OCI-LY3 (cell line): ENCODE results near the gene ZMIZ1.

ENCODE experiments used
- H2AFZ ChIP-seq: fragments of 200-600, 300-600 bp; shearing (Covaris generic); 2 replicates; pipeline ENCODE4 v1.6.0; 2014; ENCODE audit warnings: antibody characterized with exemption, low read depth, low read length
- H3K27ac ChIP-seq: fragments of 200-600, 300-600 bp; sonication (generic); 2 replicates; pipeline ENCODE4 v1.5.1; 2014; ENCODE audit warnings: mild to moderate bottlenecking, low read length, moderate library complexity, mixed read lengths
- H3K27me3 ChIP-seq: fragments of 200-600, 300-600 bp; sonication (generic); 2 replicates; pipeline ENCODE4 v1.6.1; 2014; ENCODE audit warnings: low read depth, low read length, mixed read lengths
- H3K36me3 ChIP-seq: fragments of 200-600, 300-600 bp; sonication (generic); replicated peaks from 2 replicates; pipeline ENCODE3; 2014; ENCODE audit warnings: low read depth, low read length, mixed read lengths
- H3K4me1 ChIP-seq: fragments of 300-600, 200-600 bp; sonication (generic); 2 replicates; pipeline ENCODE4 v1.6.1; 2014; ENCODE audit warnings: low read length, mixed read lengths
- H3K4me2 ChIP-seq: fragments of 200-600, 300-600 bp; sonication (generic); 2 replicates; pipeline ENCODE4 v1.6.1; 2014; ENCODE audit warnings: low read length, mixed read lengths
- H3K4me3 ChIP-seq: fragments of 300-600, 200-600 bp; sonication (generic); 2 replicates; pipeline ENCODE4 v1.5.1; 2014; ENCODE audit warnings: antibody characterized with exemption, mild to moderate bottlenecking, low read length, moderate library complexity
- H3K79me2 ChIP-seq: fragments of 300-600, 200-600 bp; shearing (Covaris generic); 2 replicates; pipeline ENCODE4 v1.6.1; 2014; ENCODE audit warnings: mild to moderate bottlenecking, low read length, mixed read lengths
- H3K9ac ChIP-seq: fragments of 300-600, 200-600 bp; shearing (Covaris generic); 2 replicates; pipeline ENCODE4 v1.6.0; 2014; ENCODE audit warnings: mild to moderate bottlenecking, low read length, moderate library complexity
- H3K9me3 ChIP-seq: fragments of 200-600, 300-600 bp; shearing (Covaris generic); 2 replicates; pipeline ENCODE4 v1.6.1; 2014; ENCODE audit warnings: low read length, mixed read lengths; ENCODE audit not compliant: insufficient read depth
- H4K20me1 ChIP-seq: fragments of 200-600, 300-600 bp; sonication (generic); 2 replicates; pipeline ENCODE4 v1.6.1; 2016; ENCODE audit warnings: low read length, mixed read lengths; ENCODE audit not compliant: insufficient read depth
- CTCF ChIP-seq: fragments of 200-600, 300-600 bp; sonication (generic); IDR thresholded peaks from 2 replicates; pipeline ENCODE4 v1.5.1; 2014; ENCODE audit warnings: antibody characterized with exemption, low read length, low read depth
- EZH2phosphoT487 ChIP-seq: fragments of 200-600 bp; shearing (Covaris generic); IDR thresholded peaks from 2 replicates; pipeline ENCODE4 v1.6.1; 2018; ENCODE audit warnings: antibody characterized with exemption, mixed run types, low read depth

ZMIZ1 gene

GRCh38 chr10:79209340-79209739 is 140.6 kb downstream of the ZMIZ1 start:
- Histone ChIP-seq H3K27me3 (no peaks in the 10 kb centered on the region), H3K4me2 (no peak overlapping the region), H3K27ac (no peak overlapping the region), H3K36me3 (no peaks in the 10 kb centered on the region), H3K4me1 (no peaks in the 10 kb centered on the region), H3K9me3 (no peaks in the 10 kb centered on the region), H3K4me3 (no peak overlapping the region), H4K20me1 (no peaks in the 10 kb centered on the region), H3K9ac (no peak overlapping the region), H3K79me2 (no peaks in the 10 kb centered on the region), H2AFZ (no peak overlapping the region)
- TF ChIP-seq CTCF (no peak), EZH2phosphoT487 (no peak)

GRCh38 chr10:79209831-79210230 is 141.1 kb downstream of the ZMIZ1 start:
- Histone ChIP-seq H3K9me3 (no peaks in the 10 kb centered on the region), H3K36me3 (no peaks in the 10 kb centered on the region), H3K79me2 (no peaks in the 10 kb centered on the region), H2AFZ (no peak overlapping the region), H3K4me3 (no peak overlapping the region), H3K27me3 (no peaks in the 10 kb centered on the region), H3K27ac (no peak overlapping the region), H3K9ac (no peak overlapping the region), H4K20me1 (no peaks in the 10 kb centered on the region), H3K4me2 (no peak overlapping the region), H3K4me1 (no peaks in the 10 kb centered on the region)
- TF ChIP-seq CTCF (no peak), EZH2phosphoT487 (no peak)

- H2AFZ ChIP-seq, result no peak overlapping the region
- H3K27me3 ChIP-seq, result no peaks in the 10 kb centered on the region
- H3K79me2 ChIP-seq, result no peaks in the 10 kb centered on the region
- H3K4me2 ChIP-seq, result no peak overlapping the region
- H3K27ac ChIP-seq, result no peak overlapping the region
- no peak overlapping the region for H3K4me3 ChIP-seq
- no peak for TF ChIP-seq EZH2phosphoT487
- TF ChIP-seq CTCF, result no peak
- H3K9me3 ChIP-seq, result no peaks in the 10 kb centered on the region
- H3K9ac ChIP-seq, result no peak overlapping the region
- no peaks in the 10 kb centered on the region for H4K20me1 ChIP-seq
- no peaks in the 10 kb centered on the region for H3K4me1 ChIP-seq
- H3K36me3 ChIP-seq, result no peaks in the 10 kb centered on the region
These were observed 141.9 kb downstream of the ZMIZ1 start for GRCh38 chr10:79210672-79211071.

- TF ChIP-seq EZH2phosphoT487 (no peak), CTCF (no peak)
- H2AFZ ChIP-seq, result no peak overlapping the region
- H3K27ac ChIP-seq, result no peak overlapping the region
- H3K79me2 ChIP-seq, result no peaks in the 10 kb centered on the region
- H3K4me1 ChIP-seq, result no peaks in the 10 kb centered on the region
- H3K36me3 ChIP-seq, result no peaks in the 10 kb centered on the region
- H4K20me1 ChIP-seq, result no peaks in the 10 kb centered on the region
- H3K9me3 ChIP-seq, result no peaks in the 10 kb centered on the region
- H3K4me3 ChIP-seq, result no peak overlapping the region
- no peak overlapping the region for H3K9ac ChIP-seq
- no peaks in the 10 kb centered on the region for H3K27me3 ChIP-seq
- no peak overlapping the region for H3K4me2 ChIP-seq
These were observed 142.8 kb downstream of the ZMIZ1 start for GRCh38 chr10:79211616-79212015.
